Measurements from ENCODE around the gene FAM162A.

The FAM162A gene

DNA sequence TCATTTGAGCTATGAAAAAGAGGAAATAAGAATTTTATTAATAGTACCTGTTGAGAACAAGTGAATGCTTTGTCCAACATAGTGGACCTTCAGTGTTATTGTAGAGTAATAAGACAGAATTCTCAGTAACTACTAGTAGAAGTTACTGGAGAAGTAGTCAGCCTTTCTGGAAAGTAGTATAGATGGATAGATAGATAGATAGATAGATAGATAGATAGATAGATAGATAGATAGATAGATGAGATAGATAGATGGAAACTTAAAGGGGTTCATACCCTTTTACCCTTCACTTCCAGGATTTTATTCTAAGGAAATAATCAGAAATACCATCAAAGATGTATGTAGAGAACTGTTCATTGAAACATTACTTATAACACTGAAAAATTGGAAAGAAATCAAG lies 5.2 kb downstream of the FAM162A start (continued):
- TF ChIP-seq ZNF23 (tag by site-specific recombination; IDR thresholded peaks at IDR 0.05; ENCODE audit: borderline replicate concordance), result no peak
- no peak for TF ChIP-seq ZNF776 (tag by site-specific recombination; IDR thresholded peaks at IDR 0.05; ENCODE audit: borderline replicate concordance)

GRCh38 chr3:122389892-122390291 lies 5.9 kb downstream of the FAM162A start:
- H3K36me3 ChIP-seq (ENCODE audit: control insufficient read depth in 2 of 2, insufficient read depth in 1 of 2, low read length in 2 of 2), result peaks cover 0 to 11% of the 10 kb centered on the region in 2 experiments; a peak in 2 of 3 replicates
- ChIA-PET CTCF (interaction anchor here (0.5 to 0.9 kb wide), 3 partner anchors 70 to 957 kb away, joined by 3 to 4 read pairs (median 3); no protein-coding TSS in a partner anchor), POLR2A (no interaction called here)
- H3K4me3 ChIP-seq (ENCODE audit: low read depth, low read length), result no peak overlapping the region
- H3K27ac ChIP-seq (ENCODE audit: extremely low read depth, low read depth, low read length), result no peak overlapping the region
- TF ChIP-seq ZNF549 (tag by site-specific recombination; IDR thresholded peaks at IDR 0.05), result no peak
- TF ChIP-seq ZNF394 (tag by site-specific recombination; IDR thresholded peaks at IDR 0.05; ENCODE audit: borderline replicate concordance), result no peak
- TF ChIP-seq ZNF596 (tag by site-specific recombination; IDR thresholded peaks at IDR 0.05), result no peak
- no peak for TF ChIP-seq ZNF239 (tag by site-specific recombination; IDR thresholded peaks at IDR 0.05)
- TF ChIP-seq ZNF704 (tag by site-specific recombination; IDR thresholded peaks at IDR 0.05), result no peak
- no peaks in the 10 kb centered on the region for H3K4me1 ChIP-seq (ENCODE audit: control insufficient read depth, insufficient read depth, low read length)
- no peaks in the 10 kb centered on the region for H3K9me3 ChIP-seq (ENCODE audit: control insufficient read depth, insufficient read depth, low read depth, low read length)

DNA sequence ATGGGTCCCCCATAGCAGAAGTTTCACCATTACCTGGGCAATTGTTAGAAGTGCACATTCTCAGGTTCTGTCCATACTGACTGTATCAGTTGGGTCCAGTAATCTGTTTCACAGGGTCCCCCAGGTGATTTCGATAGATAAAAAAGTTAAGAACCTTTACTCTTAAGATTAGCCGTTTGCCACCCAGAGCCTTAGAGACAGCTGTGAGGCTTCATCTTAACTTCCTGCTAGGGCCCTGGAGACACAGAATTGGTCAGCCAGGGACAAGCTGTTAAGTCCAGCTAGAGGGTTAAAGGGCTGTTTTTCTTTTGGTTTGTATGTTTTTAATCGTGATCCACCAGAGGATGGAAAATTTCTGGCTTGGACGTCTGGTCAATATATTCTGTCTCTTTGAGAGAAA lies 6.7 kb downstream of the FAM162A start:
- TF ChIP-seq GLIS2 (tag by site-specific recombination; IDR thresholded peaks at IDR 0.05) (no peak), ZNF830 (tag by site-specific recombination; IDR thresholded peaks at IDR 0.05; ENCODE audit: low read depth) (no peak)
- ChIA-PET POLR2A (no interaction called here), CTCF (interaction anchor here (0.6 to 1.3 kb wide), 4 partner anchors 14 to 957 kb away, joined by 3 to 5 read pairs (median 3); no protein-coding TSS in a partner anchor)
- H3K27ac ChIP-seq (ENCODE audit: extremely low read depth, low read depth, low read length), result no peak overlapping the region
- no peaks in the 10 kb centered on the region for H3K4me1 ChIP-seq (ENCODE audit: control insufficient read depth, insufficient read depth, low read length)
- no peaks in the 10 kb centered on the region for H3K9me3 ChIP-seq (ENCODE audit: control insufficient read depth, insufficient read depth, low read depth, low read length)
- H3K4me3 ChIP-seq (ENCODE audit: low read depth, low read length), result no peak overlapping the region
- peaks cover 0 to 11% of the 10 kb centered on the region in 2 experiments; a peak in 2 of 3 replicates for H3K36me3 ChIP-seq (ENCODE audit: control insufficient read depth in 2 of 2, insufficient read depth in 1 of 2, low read length in 2 of 2)

DNA sequence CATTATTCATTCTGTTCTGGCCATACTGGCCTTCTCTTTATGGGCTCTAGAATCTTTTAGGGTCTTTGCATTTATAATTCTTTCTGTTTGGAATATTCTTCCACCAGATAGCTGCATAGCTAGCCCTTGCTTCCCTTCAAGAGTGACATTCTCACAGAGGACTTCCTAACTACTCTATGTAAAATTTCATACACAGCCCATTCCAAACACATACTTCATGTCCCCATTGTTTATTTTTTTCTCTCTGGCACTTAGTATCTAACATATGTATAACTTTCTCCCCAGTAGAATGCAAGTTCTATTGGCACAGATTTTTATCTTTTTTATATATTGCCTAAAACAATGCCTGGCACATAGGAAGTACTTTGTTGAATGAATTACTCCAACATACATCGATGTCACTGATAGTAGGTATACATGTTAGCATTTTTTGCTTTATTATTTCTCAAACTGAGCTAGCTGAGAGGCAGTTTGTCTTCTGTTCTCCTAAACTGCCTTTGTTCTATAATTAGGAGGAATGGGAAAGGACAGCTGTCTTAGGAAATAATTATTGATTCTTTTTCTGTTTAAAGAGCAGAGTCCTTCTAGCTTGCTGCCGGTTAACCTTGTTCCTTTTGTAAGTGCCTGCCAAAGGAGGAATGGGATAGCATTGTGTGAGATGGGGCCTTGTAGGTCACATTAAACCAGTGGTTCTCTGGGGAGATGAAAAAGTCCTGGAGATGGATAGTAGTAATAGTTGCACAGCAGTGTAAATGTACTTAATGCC lies 7.9 kb downstream of the FAM162A start:
- Histone ChIP-seq H3K9me3 (ENCODE audit: control insufficient read depth, insufficient read depth, low read depth, low read length) (no peaks in the 10 kb centered on the region), H3K36me3 (ENCODE audit: control insufficient read depth in 2 of 2, insufficient read depth in 1 of 2, low read length in 2 of 2) (peaks cover 0 to 5% of the 10 kb centered on the region in 2 experiments; a peak in 1 of 3 replicates), H3K4me3 (ENCODE audit: low read depth, low read length) (no peak overlapping the region), H3K27ac (ENCODE audit: extremely low read depth, low read depth, low read length) (no peak overlapping the region), H3K4me1 (ENCODE audit: control insufficient read depth, insufficient read depth, low read length) (no peaks in the 10 kb centered on the region)
- ChIA-PET CTCF (interaction anchor here (0.6 to 2.9 kb wide), 2 partner anchors 278 to 287 kb away, joined by 3 to 20 read pairs; no protein-coding TSS in a partner anchor), POLR2A (no interaction called here)
- TF ChIP-seq ZNF169 (tag by site-specific recombination; IDR thresholded peaks at IDR 0.05) (no peak), ZNF837 (tag by site-specific recombination; IDR thresholded peaks at IDR 0.05) (no peak), ZSCAN18 (tag by site-specific recombination; IDR thresholded peaks at IDR 0.05) (no peak), GLIS1 (tag by site-specific recombination; IDR thresholded peaks at IDR 0.05) (no peak), ELK4 (IDR thresholded peaks at IDR 0.05; ENCODE audit: borderline replicate concordance, low read depth, low read length) (no peak), ZBTB1 (tag by site-specific recombination; IDR thresholded peaks at IDR 0.05) (no peak), MYNN (tag by site-specific recombination; IDR thresholded peaks at IDR 0.05; ENCODE audit: borderline replicate concordance) (no peak), ZNF600 (tag by site-specific recombination; IDR thresholded peaks at IDR 0.05) (no peak), ZNF404 (tag by site-specific recombination; IDR thresholded peaks at IDR 0.05) (no peak), ZNF146 (tag by site-specific recombination; IDR thresholded peaks at IDR 0.05) (no peak), ZNF341 (tag by site-specific recombination; IDR thresholded peaks at IDR 0.05; ENCODE audit: low read depth) (no peak), TRIM28 (IDR thresholded peaks at IDR 0.05; ENCODE audit: borderline replicate concordance, low read length) (no peak), GLI2 (tag by site-specific recombination; IDR thresholded peaks at IDR 0.05; ENCODE audit: borderline replicate concordance, low read depth) (no peak), ZNF707 (tag by site-specific recombination; IDR thresholded peaks at IDR 0.05) (no peak), ZNF449 (tag by site-specific recombination; IDR thresholded peaks at IDR 0.05) (no peak)
